Hepatocyte (in vitro differentiated cells): ENCODE results near the gene NUMB.

Experiments
- EZH2 ChIP-seq: fragments of 200-600 bp; sonication (generic); IDR thresholded peaks from 2 replicates; pipeline ENCODE4 v1.6.1; 2016; ENCODE audit warnings: antibody characterized with exemption, mild to moderate bottlenecking, borderline replicate concordance
- EZH2phosphoT487 ChIP-seq: fragments of 200-600 bp; sonication (generic); IDR thresholded peaks from one replicate; pipeline ENCODE4 v1.6.1; 2018; ENCODE audit warnings: antibody characterized with exemption, mild to moderate bottlenecking, low read depth, moderate library complexity; ENCODE audit not compliant: unreplicated experiment, severe bottlenecking
- TF ChIP-seq, protein P1 (sequence below): fragments of 200-600 bp; sonication (generic); IDR thresholded peaks from 2 replicates; pipeline ENCODE4 v1.5.1; 2016; ENCODE audit warnings: antibody characterized with exemption, mild to moderate bottlenecking; ENCODE audit not compliant: poor library complexity

DNA sequence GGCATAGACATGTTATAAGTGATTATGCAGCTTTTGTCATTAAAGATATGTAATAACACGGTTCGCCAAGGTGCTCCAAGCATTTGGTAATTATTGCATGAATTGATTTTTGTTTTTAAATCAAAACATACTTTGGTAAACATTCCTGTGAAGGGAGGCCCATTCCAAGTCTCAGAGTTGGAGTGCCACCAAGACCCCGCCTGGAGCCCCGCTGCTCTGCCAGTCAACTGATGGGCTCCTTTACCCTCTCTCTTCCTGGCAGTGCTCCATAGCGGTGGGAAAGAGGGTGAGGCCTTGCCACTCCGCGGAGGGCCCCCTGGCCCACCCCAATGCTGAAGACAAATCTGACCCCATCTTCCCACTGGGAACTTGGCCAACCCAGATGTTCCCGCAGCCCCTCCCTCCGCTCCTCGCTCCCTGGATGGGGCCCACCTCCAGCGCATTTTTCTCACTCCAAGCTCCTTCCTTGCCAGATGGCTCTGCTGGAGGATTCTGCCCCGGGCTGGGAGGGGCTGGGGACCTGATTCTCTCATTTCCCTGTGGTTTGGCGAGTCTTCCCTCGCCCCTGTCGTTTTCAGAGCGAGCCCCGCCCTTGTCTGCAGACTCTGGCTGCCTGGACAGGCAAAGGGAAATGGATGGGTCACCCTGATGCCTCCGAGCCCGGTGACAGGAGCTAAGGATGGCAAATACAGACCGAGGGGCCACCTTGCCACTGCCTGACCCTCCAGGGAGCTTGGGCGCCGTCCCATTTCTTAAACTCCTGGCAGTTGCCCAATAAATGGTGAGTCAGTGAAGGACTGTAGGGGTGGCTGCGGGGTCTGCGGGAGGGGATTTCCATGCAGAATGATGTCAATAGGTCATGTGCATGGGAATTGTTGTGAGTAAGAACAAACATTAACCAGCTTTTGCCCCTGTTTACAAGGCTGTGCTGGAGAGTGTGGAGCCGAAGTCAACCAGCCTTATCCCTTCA is 230.2 kb downstream of the NUMB start:
- TF ChIP-seq, protein P1, sequence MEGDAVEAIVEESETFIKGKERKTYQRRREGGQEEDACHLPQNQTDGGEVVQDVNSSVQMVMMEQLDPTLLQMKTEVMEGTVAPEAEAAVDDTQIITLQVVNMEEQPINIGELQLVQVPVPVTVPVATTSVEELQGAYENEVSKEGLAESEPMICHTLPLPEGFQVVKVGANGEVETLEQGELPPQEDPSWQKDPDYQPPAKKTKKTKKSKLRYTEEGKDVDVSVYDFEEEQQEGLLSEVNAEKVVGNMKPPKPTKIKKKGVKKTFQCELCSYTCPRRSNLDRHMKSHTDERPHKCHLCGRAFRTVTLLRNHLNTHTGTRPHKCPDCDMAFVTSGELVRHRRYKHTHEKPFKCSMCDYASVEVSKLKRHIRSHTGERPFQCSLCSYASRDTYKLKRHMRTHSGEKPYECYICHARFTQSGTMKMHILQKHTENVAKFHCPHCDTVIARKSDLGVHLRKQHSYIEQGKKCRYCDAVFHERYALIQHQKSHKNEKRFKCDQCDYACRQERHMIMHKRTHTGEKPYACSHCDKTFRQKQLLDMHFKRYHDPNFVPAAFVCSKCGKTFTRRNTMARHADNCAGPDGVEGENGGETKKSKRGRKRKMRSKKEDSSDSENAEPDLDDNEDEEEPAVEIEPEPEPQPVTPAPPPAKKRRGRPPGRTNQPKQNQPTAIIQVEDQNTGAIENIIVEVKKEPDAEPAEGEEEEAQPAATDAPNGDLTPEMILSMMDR, result no peak
- TF ChIP-seq EZH2phosphoT487, result no peak
- no peak for TF ChIP-seq EZH2
